ENCODE measurements around the gene RANBP2.

GRCh38 chr2:108787216-108787541 is 67.9 kb downstream of the RANBP2 start:
- TF ChIP-seq POLR2A (IDR thresholded peaks at IDR 0.05) = no peak
- TF ChIP-seq, protein P1, sequence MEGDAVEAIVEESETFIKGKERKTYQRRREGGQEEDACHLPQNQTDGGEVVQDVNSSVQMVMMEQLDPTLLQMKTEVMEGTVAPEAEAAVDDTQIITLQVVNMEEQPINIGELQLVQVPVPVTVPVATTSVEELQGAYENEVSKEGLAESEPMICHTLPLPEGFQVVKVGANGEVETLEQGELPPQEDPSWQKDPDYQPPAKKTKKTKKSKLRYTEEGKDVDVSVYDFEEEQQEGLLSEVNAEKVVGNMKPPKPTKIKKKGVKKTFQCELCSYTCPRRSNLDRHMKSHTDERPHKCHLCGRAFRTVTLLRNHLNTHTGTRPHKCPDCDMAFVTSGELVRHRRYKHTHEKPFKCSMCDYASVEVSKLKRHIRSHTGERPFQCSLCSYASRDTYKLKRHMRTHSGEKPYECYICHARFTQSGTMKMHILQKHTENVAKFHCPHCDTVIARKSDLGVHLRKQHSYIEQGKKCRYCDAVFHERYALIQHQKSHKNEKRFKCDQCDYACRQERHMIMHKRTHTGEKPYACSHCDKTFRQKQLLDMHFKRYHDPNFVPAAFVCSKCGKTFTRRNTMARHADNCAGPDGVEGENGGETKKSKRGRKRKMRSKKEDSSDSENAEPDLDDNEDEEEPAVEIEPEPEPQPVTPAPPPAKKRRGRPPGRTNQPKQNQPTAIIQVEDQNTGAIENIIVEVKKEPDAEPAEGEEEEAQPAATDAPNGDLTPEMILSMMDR (IDR thresholded peaks at IDR 0.05) = no peak
